OCI-M2 (cell line): Measurements from ENCODE around the gene CLEC9A.

ENCODE experiments used
- DNase-seq: peaks from one replicate; lab custom pipeline; 2025; ENCODE audit not compliant: unreplicated experiment; lab: John Stamatoyannopoulos, UW

Gene CLEC9A

DNA sequence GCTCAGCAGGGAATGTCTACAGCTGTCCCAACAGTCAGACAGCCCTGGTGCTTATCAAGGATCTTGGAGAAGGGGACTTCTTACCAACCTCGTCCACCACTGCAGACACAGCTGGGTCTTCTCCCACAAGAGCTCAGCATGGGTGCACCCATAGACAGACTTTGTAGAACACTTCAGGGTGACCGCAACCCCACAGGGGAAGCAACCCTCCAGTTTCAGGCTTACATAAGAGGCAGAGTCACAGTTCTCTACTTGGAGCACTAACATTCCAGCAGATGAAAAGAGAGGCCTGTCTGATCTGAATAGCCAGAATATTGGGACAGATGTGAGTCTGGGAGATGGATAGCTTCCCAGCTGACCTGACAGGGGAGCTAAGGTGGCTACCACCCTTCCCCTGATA lies 71.8 kb downstream of the CLEC9A start:
- DNase-seq: no peak

DNA sequence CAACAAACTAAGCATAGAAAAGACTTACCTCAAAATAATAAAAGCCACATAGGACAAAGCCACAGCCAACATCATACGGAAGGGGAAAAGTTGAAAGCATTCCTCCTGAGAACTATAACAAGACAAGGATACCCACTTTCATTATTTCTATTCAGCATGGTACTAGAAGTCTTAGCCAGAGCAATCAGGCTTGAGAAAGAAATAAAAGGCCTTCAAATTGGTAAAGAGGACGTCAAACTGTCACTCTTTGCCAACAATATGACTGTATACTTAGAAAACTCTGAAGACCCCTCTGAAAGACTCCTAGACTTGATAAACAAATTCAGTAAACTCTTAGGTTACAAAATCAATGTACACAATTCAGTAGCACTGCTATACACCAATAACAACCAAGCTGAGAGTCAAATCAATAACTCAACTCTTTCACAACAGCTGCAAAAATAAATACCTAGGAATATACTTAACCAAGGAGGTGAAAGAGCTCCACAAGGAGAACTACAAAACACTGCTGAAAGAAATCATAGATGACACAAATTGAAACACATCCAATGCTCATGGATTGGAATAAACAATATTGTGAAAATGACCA lies 79.9 kb downstream of the CLEC9A start:
- no peak for DNase-seq

DNA sequence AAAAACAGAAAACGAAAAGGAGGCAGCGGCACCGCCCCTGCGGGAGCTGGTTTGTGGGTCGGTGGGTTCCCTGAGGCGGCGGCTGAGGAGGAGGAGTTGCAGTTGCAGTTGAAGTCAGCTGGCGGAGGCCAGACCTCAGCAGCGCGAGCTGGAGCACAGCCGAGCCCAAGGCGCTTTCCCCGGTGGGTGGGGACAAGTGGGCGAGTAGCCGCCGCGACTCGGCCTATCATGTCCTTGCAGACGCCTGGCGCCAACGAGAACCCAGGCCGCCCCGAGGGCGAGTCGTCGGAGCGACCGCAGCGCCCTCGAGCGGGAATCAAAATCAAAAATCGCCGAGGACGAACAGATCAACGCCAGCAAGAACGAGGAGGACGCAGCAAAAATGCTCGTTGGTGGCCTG lies 81.0 kb downstream of the CLEC9A start:
- DNase-seq: no peak

DNA sequence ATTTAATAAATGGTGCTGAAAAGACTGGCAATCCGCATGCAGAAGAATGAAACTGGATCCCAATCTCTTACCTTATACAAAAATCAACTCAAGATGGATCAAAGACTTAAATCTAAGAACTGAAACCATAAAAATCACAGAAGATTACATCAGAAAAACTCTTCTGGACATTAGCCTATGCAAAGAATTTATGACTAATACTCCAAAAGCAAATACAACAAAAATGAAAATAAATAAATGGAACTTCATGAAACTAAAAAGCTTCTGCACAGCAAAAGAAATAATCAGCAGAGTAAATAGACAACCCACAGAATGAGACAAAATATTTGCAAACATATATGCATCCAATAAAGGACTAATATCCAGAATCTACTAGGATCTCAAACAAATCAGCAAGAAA lies 82.6 kb downstream of the CLEC9A start:
- DNase-seq: no peak

DNA sequence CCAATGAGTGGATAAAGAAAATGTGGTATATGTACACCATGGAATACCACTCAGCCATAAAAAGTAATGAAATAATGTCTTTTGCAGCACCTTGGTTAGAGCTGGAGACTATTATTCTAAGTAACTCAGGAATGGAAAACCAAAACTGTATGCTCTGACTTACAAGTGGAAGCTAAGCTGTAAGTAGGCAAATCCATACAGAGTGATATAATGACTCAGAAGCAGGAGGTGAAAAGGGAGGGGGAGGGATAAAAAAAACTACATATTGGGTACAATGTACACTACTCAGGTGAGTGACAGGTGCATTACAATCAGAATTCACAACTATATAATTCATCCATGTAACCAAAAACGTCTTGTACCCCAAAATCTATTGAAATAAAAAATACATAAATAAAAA lies 83.4 kb downstream of the CLEC9A start:
- no peak for DNase-seq

DNA sequence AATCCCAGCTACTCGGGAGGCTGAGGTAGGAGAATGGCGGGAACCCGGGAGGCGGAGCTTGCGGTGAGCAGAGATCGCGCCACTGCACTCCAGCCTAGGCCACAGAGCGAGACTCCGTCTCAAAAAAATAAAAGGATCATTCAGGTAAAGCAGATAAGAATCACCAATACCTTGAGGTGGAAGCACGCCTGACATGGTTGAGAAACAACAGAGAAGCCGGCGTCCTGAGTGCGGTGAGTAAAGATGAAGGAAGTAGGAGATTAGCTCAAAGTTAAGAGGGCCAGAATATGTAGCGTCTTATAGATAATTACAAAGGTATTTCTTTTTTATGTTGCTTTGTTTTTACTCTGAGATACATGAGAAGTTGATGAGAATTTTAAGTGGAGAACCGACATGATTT lies 84.8 kb downstream of the CLEC9A start:
- no peak for DNase-seq
